Vagina (tissue), 2 donors: Measurements from ENCODE around the gene KRTAP2-2.
"Not testable (repeated sequence)": the region's sequence is repeated elsewhere in the genome, so short reads cannot be mapped to it uniquely, and the experiment has no call there.

ENCODE experiments used
- CTCF ChIP-seq, 3 experiments: fragments of 450-650 bp in 2 of 3; fragments of 200-600 bp in 1 of 3; sonication (generic) in 1 of 3; IDR thresholded peaks; one replicate each; pipeline ENCODE4 v1.5.1; 2017 to 2019; ENCODE audit warnings: antibody characterized with exemption in 3 of 3, mild to moderate bottlenecking in 2 of 3, moderate library complexity in 2 of 3
- POLR2A ChIP-seq, 2 donors: fragments of 450-650 bp; IDR thresholded peaks; one replicate each; pipeline ENCODE4 v1.6.1; 2017; ENCODE audit warnings: antibody characterized with exemption in 2 of 2, mild to moderate bottlenecking in 2 of 2, moderate library complexity in 2 of 2
- POLR2AphosphoS5 ChIP-seq, 2 donors: sonication (generic); formaldehyde crosslinking; IDR thresholded peaks; one replicate each; pipeline ENCODE4 v1.9.0; 2017; ENCODE audit warnings: antibody characterized with exemption in 2 of 2, mild to moderate bottlenecking in 2 of 2, low read depth in 1 of 2; ENCODE audit not compliant: insufficient read depth in 1 of 2

GRCh38 chr17:41040783-41041571 lies 14.1 kb downstream of the KRTAP2-2 start, which contains the start of gene KRTAP1-1:
- not testable (repeated sequence) for TF ChIP-seq CTCF, POLR2A (IDR thresholded peaks at IDR 0.05)
- peak in 1 of 2 donors; percentile 54 for TF ChIP-seq POLR2AphosphoS5 (IDR thresholded peaks at IDR 0.05; ENCODE audit: insufficient read depth in 1 of 2, low read depth in 1 of 2)
